ENCODE data around the gene VPS13A. TPM values are rescaled to one million over a fixed set of nuclear protein-coding genes. Genes with fewer than 3 reads are reported as not detected.

Gene VPS13A
- total and polyA plus RNA-seq, 9 of the 15 experiments (the other 6 are each of a cell fraction or from before 2014, with no cell fraction given), result 5.6 to 29.9 (median 14.7) TPM

DNA sequence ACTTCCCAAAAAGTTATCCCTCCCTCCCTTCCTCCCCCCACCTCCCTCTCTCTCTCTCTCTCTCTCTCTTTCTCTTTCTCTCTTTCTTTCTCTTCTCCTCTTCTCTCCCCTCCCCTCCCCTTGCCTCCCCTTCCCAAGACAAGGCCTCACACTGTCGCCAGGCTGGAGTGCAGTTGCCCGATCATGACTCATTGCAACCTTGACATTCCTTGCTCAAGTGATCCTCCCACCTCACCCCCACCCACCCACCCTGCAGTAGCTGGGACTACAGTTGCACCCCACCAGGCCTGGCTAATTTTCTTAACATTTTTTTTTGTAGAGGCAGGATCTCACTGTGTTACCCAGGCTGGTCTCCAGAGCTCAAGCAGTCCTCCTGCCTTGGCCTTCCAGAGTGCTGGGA, 32.8 kb downstream of the VPS13A start:
- no peak for DNase-seq (ENCODE audit: extremely low read depth in 1 of 4, low spot score in 3 of 4)
- in situ Hi-C loops (cut with MboI), result no loop called here
- H3K9ac ChIP-seq (ENCODE audit: insufficient read depth in 1 of 2, low read depth in 2 of 2, low read length in 2 of 2), result no peak overlapping the region
- BruUV-seq (replicated peaks), result no TSS peak
- no peaks in the 10 kb centered on the region for H3K27me3 ChIP-seq (ENCODE audit: control insufficient read depth in 2 of 2, insufficient read depth in 2 of 2, low read length in 2 of 2)
- POLR2A ChIA-PET, result interaction anchor here (0.6 kb wide), 1 partner anchor 15 kb away, joined by 3 read pairs; no protein-coding TSS in a partner anchor
- no peak overlapping the region for H3K4me3 ChIP-seq
- FAIRE-seq, result no peak
- CTCF ChIA-PET (ENCODE audit: low intra/inter-chr PET ratio), result no interaction called here
- no peaks in the 10 kb centered on the region for H3K9me1 ChIP-seq (ENCODE audit: control insufficient read depth, insufficient read depth, low read length)
- intact Hi-C loops (cut with micrococcal nuclease), result no loop called here
- no CpG with 5 or more reads among the region's 2 CpGs for WGBS (ENCODE audit: insufficient coverage, low coverage, missing lambda C conversion rate)
- peaks cover 19% of the 10 kb centered on the region; the same call in 2 of the 3 replicates for H3K36me3 ChIP-seq (ENCODE audit: control insufficient read depth, insufficient read depth, low read length)
- H3K4me1 ChIP-seq (replicated peaks in 1 of 2; ENCODE audit: control insufficient read depth in 2 of 2, insufficient read depth in 2 of 2, low read length in 2 of 2), result no peaks in the 10 kb centered on the region
- no peak for TF ChIP-seq ERF (CRISPR knock-in tag; IDR thresholded peaks at IDR 0.05)
- no peak for TF ChIP-seq CTCF (IDR thresholded peaks at IDR 0.05 in 2 of 3, conservative IDR thresholded peaks at IDR 0.05 in 1 of 3; ENCODE audit: insufficient read depth in 2 of 3, low read depth in 1 of 3, low read length in 3 of 3)
- TF ChIP-seq ZBTB17 (CRISPR knock-in tag; IDR thresholded peaks at IDR 0.05), result no peak
- no peak for TF ChIP-seq ZBTB26 (CRISPR knock-in tag; IDR thresholded peaks at IDR 0.05)
- TF ChIP-seq, protein P1, sequence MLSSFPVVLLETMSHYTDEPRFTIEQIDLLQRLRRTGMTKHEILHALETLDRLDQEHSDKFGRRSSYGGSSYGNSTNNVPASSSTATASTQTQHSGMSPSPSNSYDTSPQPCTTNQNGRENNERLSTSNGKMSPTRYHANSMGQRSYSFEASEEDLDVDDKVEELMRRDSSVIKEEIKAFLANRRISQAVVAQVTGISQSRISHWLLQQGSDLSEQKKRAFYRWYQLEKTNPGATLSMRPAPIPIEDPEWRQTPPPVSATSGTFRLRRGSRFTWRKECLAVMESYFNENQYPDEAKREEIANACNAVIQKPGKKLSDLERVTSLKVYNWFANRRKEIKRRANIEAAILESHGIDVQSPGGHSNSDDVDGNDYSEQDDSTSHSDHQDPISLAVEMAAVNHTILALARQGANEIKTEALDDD (IDR thresholded peaks at IDR 0.05), result no peak
- no peak for TF ChIP-seq ZNF445 (CRISPR knock-in tag; IDR thresholded peaks at IDR 0.05; ENCODE audit: low read depth)
- no peaks in the 10 kb centered on the region for H3K9me3 ChIP-seq (replicated peaks; ENCODE audit: control insufficient read depth, insufficient read depth, low read depth, low read length)
- H2AFZ ChIP-seq (ENCODE audit: low read depth, low read length), result no peak overlapping the region
- no peak overlapping the region for H3K27ac ChIP-seq (ENCODE audit: extremely low read depth, low read depth, low read length)
- no peak overlapping the region for H3K4me2 ChIP-seq (ENCODE audit: insufficient read depth, low read length)
- no peaks in the 10 kb centered on the region for H4K20me1 ChIP-seq (replicated peaks; ENCODE audit: control insufficient read depth, insufficient read depth, low read length)
- no peaks in the 10 kb centered on the region for H3K79me2 ChIP-seq (ENCODE audit: control insufficient read depth, insufficient read depth, low read length)
- ATAC-seq, result no peak

All from K562 (cell line).